Lower lobe of right lung (tissue), 2 donors: ENCODE results near the gene INPP5D. TPM values are rescaled to one million over a fixed set of nuclear protein-coding genes. Genes with fewer than 3 reads are reported as not detected.

ENCODE experiments used
- ATAC-seq, 2 donors: fragments of 200-7000 bp; cut with Tn5 transposase; one replicate each; pipeline ENCODE4 v1.9.1; 2020 to 2022; ENCODE audit warnings: mild to moderate bottlenecking in 2 of 2, moderate library complexity in 2 of 2
- DNase-seq: peaks from one replicate; pipeline ENCODE4 v3.0.0-alpha.2; 2020
- H3K27ac ChIP-seq: fragments of 200-600 bp; one replicate; pipeline ENCODE4 v1.8.0; 2022
- H3K27me3 ChIP-seq: fragments of 200-600 bp; one replicate; pipeline ENCODE4 v1.8.0; 2022; ENCODE audit warnings: low read depth
- H3K36me3 ChIP-seq: fragments of 200-600 bp; one replicate; pipeline ENCODE4 v1.8.0; 2022; ENCODE audit warnings: mild to moderate bottlenecking
- H3K4me1 ChIP-seq: fragments of 200-600 bp; one replicate; pipeline ENCODE4 v1.8.0; 2022
- H3K4me3 ChIP-seq: fragments of 200-600 bp; one replicate; pipeline ENCODE4 v1.8.0; 2022; ENCODE audit warnings: mild to moderate bottlenecking
- H3K9me3 ChIP-seq: fragments of 200-600 bp; one replicate; pipeline ENCODE4 v1.8.0; 2022
- intact Hi-C: fragments of 100-400 bp; cut with DNase I; formaldehyde crosslinking; loops from one replicate; pipeline ENCODE4 v1.11.0; 2022
- total RNA-seq: library from RNA; stranded (reverse); fragmentation: NEBNext Ultra II Directional; extraction: Animal tissue kit (Norgen Biotek cat#: 25700); gene quantifications from one replicate; pipeline ENCODE4 v1.2.1, GENCODE V29; 2021
- TF ChIP-seq, protein P1 (sequence below): fragments of 200-600 bp; IDR thresholded peaks from one replicate; pipeline ENCODE4 v1.8.0; 2022; ENCODE audit warnings: antibody characterized with exemption, mild to moderate bottlenecking
- donor health status: DM: no; HTN: yes; CAD: no; lungs with severe emphysema.

Gene INPP5D
- total RNA-seq, 1 donor from 2014 or later: 32.0 TPM

DNA sequence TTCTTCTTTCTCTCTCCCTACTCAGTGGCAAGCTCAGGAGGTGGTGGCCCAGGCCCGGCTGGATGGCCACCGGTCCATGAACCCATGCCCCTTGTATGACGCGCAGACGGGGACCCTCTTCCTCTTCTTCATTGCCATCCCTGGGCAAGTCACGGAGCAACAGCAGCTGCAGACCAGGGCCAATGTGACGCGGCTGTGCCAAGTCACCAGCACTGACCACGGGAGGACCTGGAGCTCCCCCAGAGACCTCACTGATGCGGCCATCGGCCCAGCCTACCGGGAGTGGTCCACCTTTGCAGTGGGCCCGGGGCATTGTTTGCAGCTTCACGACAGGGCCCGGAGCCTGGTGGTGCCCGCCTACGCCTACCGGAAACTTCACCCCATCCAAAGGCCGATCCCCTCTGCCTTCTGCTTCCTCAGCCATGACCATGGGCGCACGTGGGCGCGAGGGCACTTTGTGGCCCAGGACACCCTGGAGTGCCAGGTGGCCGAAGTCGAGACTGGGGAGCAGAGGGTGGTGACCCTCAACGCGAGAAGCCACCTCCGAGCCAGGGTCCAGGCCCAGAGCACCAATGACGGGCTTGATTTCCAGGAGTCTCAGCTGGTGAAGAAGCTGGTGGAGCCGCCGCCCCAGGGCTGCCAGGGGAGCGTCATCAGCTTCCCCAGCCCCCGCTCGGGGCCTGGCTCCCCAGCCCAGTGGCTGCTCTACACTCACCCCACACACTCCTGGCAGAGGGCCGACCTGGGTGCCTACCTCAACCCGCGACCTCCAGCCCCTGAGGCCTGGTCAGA lies 25.9 kb upstream of the INPP5D start:
- H3K9me3 ChIP-seq: no peaks in the 10 kb centered on the region
- intact Hi-C loops: no loop called here
- DNase-seq (no peak), ATAC-seq (no peak)
- H3K36me3 ChIP-seq: no peaks in the 10 kb centered on the region
- no peak overlapping the region for H3K4me3 ChIP-seq
- H3K27me3 ChIP-seq: no peaks in the 10 kb centered on the region
- TF ChIP-seq, protein P1, sequence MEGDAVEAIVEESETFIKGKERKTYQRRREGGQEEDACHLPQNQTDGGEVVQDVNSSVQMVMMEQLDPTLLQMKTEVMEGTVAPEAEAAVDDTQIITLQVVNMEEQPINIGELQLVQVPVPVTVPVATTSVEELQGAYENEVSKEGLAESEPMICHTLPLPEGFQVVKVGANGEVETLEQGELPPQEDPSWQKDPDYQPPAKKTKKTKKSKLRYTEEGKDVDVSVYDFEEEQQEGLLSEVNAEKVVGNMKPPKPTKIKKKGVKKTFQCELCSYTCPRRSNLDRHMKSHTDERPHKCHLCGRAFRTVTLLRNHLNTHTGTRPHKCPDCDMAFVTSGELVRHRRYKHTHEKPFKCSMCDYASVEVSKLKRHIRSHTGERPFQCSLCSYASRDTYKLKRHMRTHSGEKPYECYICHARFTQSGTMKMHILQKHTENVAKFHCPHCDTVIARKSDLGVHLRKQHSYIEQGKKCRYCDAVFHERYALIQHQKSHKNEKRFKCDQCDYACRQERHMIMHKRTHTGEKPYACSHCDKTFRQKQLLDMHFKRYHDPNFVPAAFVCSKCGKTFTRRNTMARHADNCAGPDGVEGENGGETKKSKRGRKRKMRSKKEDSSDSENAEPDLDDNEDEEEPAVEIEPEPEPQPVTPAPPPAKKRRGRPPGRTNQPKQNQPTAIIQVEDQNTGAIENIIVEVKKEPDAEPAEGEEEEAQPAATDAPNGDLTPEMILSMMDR: no peak
- H3K4me1 ChIP-seq: no peaks in the 10 kb centered on the region
- no peak overlapping the region for H3K27ac ChIP-seq

DNA sequence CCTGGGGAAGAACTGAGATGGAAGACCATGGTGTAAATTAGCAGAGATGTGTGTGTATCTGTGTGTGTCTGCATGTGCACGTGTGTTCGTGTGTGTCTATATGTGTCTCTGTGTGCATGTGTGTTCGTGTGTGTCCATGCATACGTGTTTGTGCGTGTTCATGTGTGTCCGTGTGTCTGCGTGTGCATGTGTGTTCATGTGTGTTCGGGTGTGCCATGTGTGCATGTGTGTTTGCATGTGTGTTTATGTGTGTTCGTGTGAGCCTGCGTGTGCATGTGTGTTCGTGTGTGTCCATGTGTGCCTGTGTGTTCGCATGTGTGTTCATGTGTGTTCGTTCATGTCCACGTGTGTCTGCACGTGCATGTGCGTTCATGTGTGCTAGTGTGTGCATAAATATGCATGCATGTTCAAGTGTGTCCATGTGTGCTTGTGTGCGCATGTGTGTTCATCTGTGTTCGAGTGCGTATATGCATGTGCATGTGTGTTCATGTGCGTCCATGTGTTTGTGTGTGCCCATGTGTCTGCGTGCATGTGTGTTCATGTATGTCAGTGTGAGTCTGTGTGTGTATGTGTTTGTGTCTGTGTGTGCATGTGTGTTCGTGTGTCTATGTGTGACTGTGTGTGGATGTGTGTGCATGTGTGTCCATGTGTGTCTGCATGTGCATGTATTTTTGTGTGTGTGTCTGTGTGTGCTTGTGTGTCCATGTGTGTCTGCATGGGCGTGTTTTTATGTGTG lies 24.5 kb upstream of the INPP5D start:
- DNase-seq: no peak
- H3K27me3 ChIP-seq: peaks cover 4% of the 10 kb centered on the region
- no peak for ATAC-seq
- H3K4me3 ChIP-seq: no peak overlapping the region
- no peak overlapping the region for H3K27ac ChIP-seq
- TF ChIP-seq, protein P1: no peak
- no peaks in the 10 kb centered on the region for H3K9me3 ChIP-seq
- H3K4me1 ChIP-seq: no peaks in the 10 kb centered on the region
- H3K36me3 ChIP-seq: no peaks in the 10 kb centered on the region
- intact Hi-C loops: no loop called here

DNA sequence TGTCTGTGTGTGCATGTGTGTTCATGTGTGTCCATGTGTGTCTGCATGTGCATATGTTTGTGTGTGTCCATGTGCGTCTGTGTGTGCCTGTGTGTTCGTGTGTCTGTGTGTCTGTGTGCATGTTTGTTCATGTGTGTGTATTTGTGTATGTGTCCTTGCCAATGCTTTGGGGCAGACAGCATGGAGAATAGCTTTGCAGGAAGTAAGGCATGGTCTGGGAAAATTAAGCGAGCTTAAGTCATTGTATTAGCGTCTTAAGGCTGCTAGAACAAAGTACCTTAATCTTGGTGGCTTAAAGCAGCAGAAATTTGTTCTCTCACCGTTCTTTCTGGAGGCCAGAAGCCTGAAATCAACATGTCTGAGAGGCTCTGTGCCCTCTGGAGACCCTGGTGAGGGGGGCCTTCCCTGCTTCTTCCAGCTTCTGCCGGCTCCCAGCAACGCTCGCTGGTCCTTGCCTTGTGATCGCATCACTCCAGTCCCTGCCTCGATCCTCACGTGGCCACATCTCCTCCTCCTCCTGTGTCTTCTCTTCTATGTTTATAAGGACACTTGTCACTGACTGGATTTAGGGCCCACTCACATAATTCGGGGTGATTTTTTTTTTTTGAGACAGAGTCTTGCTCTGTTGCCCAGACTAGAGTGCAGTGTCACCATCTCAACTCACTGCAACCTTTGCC lies 23.8 kb upstream of the INPP5D start:
- Histone ChIP-seq H3K4me3 (no peak overlapping the region), H3K36me3 (no peaks in the 10 kb centered on the region), H3K27ac (no peak overlapping the region), H3K9me3 (no peaks in the 10 kb centered on the region), H3K27me3 (peaks cover 4% of the 10 kb centered on the region), H3K4me1 (no peaks in the 10 kb centered on the region)
- no peak for ATAC-seq
- intact Hi-C loops: no loop called here
- no peak for DNase-seq
- TF ChIP-seq, protein P1: no peak

DNA sequence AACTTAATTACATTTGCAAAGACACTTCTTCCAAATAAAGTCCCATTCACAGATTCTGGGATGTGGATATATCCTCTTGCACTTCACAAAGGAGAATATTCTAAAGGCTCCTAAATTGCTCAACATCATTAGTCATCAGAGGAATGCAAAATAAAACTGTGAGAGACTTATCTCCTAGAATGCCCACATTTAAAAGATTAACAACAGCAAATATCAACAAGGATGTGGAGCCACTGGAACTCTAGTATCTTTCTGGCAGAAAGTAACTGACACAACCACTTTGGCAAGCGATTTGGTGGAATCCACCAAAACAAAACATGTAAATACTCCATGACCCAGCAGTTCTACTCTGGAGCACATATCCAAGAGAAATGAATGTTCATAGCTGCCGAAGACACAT lies 23.1 kb upstream of the INPP5D start:
- Histone ChIP-seq H3K9me3 (no peaks in the 10 kb centered on the region), H3K27ac (no peak overlapping the region), H3K4me1 (no peaks in the 10 kb centered on the region), H3K27me3 (peaks cover 4% of the 10 kb centered on the region), H3K36me3 (no peaks in the 10 kb centered on the region), H3K4me3 (no peak overlapping the region)
- TF ChIP-seq, protein P1: no peak
- ATAC-seq (no peak), DNase-seq (no peak)
- intact Hi-C loops: no loop called here

DNA sequence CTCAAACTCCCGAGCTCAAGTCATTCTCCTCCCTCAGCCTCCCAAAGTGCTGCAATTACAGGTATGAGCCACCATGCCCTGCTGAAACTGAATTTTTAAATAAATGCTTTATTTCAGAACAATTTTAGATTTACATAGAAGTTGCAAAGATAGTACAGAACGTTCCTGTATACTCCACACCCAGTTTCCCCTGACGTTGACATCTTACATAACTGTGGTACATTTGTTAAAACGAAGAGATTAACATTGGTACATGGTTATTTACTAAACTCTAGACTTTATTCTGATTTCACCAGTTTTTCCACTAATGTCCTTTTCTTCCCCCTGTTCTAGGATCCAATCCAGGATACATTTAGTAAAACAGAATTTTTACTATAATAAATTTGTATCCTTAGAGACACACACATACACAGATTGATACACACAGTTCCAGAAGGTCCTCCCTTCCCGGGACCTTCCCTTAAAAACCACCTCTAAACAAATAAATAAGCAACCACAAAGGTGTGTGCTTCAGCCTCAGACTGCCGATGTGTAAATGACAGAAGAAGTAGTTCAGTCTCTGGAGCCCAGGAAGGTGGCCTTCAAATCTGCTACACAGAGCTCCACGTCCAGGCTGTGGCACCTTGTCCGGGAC lies 20.8 kb upstream of the INPP5D start:
- Histone ChIP-seq H3K27me3 (peaks cover 4% of the 10 kb centered on the region), H3K27ac (no peak overlapping the region), H3K4me3 (no peak overlapping the region), H3K4me1 (no peaks in the 10 kb centered on the region), H3K36me3 (no peaks in the 10 kb centered on the region), H3K9me3 (no peaks in the 10 kb centered on the region)
- no peak for ATAC-seq
- TF ChIP-seq, protein P1: no peak
- intact Hi-C loops: no loop called here
- no peak for DNase-seq
